ENCODE results near the gene MAD1L1.

The MAD1L1 gene

GRCh38 chr7:1815051-1815481, 417.7 kb downstream of the MAD1L1 start:
- H3K27ac ChIP-seq = no peak overlapping the region
- no peaks in the 10 kb centered on the region for H3K27me3 ChIP-seq (ENCODE audit: insufficient read depth, low read depth)
- no peaks in the 10 kb centered on the region for H3K36me3 ChIP-seq (ENCODE audit: insufficient read depth)
- H3K4me2 ChIP-seq = no peak overlapping the region
- no peaks in the 10 kb centered on the region for H4K20me1 ChIP-seq (ENCODE audit: insufficient read depth)
- H3K9ac ChIP-seq = no peak overlapping the region
- no peak overlapping the region for H3K4me3 ChIP-seq (IDR thresholded peaks at IDR 0.05; ENCODE audit: insufficient read depth, low read depth, low read length)
- no peaks in the 10 kb centered on the region for H3K79me2 ChIP-seq (ENCODE audit: insufficient read depth, low read depth)
- no peaks in the 10 kb centered on the region for H3K4me1 ChIP-seq (ENCODE audit: low read depth, poor library complexity, severe bottlenecking)
- no peak for TF ChIP-seq CTCF (conservative IDR thresholded peaks at IDR 0.05; ENCODE audit: low read depth, low read length)
- no peak overlapping the region for H2AFZ ChIP-seq (ENCODE audit: low read depth)

- Histone ChIP-seq H3K79me2 (ENCODE audit: insufficient read depth, low read depth) (no peaks in the 10 kb centered on the region), H3K4me3 (IDR thresholded peaks at IDR 0.05; ENCODE audit: insufficient read depth, low read depth, low read length) (no peak overlapping the region), H3K36me3 (ENCODE audit: insufficient read depth) (no peaks in the 10 kb centered on the region), H3K27ac (no peak overlapping the region), H2AFZ (ENCODE audit: low read depth) (no peak overlapping the region), H3K4me1 (ENCODE audit: low read depth, poor library complexity, severe bottlenecking) (no peaks in the 10 kb centered on the region), H3K4me2 (no peak overlapping the region), H3K9ac (no peak overlapping the region), H4K20me1 (ENCODE audit: insufficient read depth) (no peaks in the 10 kb centered on the region), H3K27me3 (ENCODE audit: insufficient read depth, low read depth) (no peaks in the 10 kb centered on the region)
- TF ChIP-seq CTCF (conservative IDR thresholded peaks at IDR 0.05; ENCODE audit: low read depth, low read length) = no peak
These were observed 418.5 kb downstream of the MAD1L1 start for GRCh38 chr7:1814089-1814811.

- Histone ChIP-seq H2AFZ (ENCODE audit: low read depth) (no peak overlapping the region), H3K9ac (no peak overlapping the region), H3K4me3 (IDR thresholded peaks at IDR 0.05; ENCODE audit: insufficient read depth, low read depth, low read length) (no peak overlapping the region), H4K20me1 (ENCODE audit: insufficient read depth) (no peaks in the 10 kb centered on the region), H3K79me2 (ENCODE audit: insufficient read depth, low read depth) (no peaks in the 10 kb centered on the region), H3K4me1 (ENCODE audit: low read depth, poor library complexity, severe bottlenecking) (no peaks in the 10 kb centered on the region), H3K27me3 (ENCODE audit: insufficient read depth, low read depth) (no peaks in the 10 kb centered on the region), H3K36me3 (ENCODE audit: insufficient read depth) (no peaks in the 10 kb centered on the region), H3K27ac (no peak overlapping the region), H3K4me2 (no peak overlapping the region)
- no peak for TF ChIP-seq CTCF (conservative IDR thresholded peaks at IDR 0.05; ENCODE audit: low read depth, low read length)
These were observed 419.2 kb downstream of the MAD1L1 start for GRCh38 chr7:1813394-1814088.

GRCh38 chr7:1812509-1813393, 420.0 kb downstream of the MAD1L1 start:
- Histone ChIP-seq H3K4me3 (IDR thresholded peaks at IDR 0.05; ENCODE audit: insufficient read depth, low read depth, low read length) (no peak overlapping the region), H3K9ac (no peak overlapping the region), H3K27ac (no peak overlapping the region), H3K36me3 (ENCODE audit: insufficient read depth) (no peaks in the 10 kb centered on the region), H3K4me1 (ENCODE audit: low read depth, poor library complexity, severe bottlenecking) (no peaks in the 10 kb centered on the region), H3K27me3 (ENCODE audit: insufficient read depth, low read depth) (no peaks in the 10 kb centered on the region), H2AFZ (ENCODE audit: low read depth) (no peak overlapping the region), H3K4me2 (no peak overlapping the region), H3K79me2 (ENCODE audit: insufficient read depth, low read depth) (no peaks in the 10 kb centered on the region), H4K20me1 (ENCODE audit: insufficient read depth) (no peaks in the 10 kb centered on the region)
- TF ChIP-seq CTCF (conservative IDR thresholded peaks at IDR 0.05; ENCODE audit: low read depth, low read length) = no peak
